KMS-11 (cell line): ENCODE results near the gene IPO4.

Experiments used
- H2AFZ ChIP-seq: fragments of 200-600 bp; sonication (generic); 2 replicates; pipeline ENCODE4 v1.6.1; 2016; ENCODE audit warnings: antibody characterized with exemption, mixed run types, low read depth
- H3K27ac ChIP-seq: fragments of 200-600 bp; sonication (generic); 2 replicates; pipeline ENCODE4 v1.6.1; 2016; ENCODE audit warnings: mild to moderate bottlenecking, mixed run types
- H3K27me3 ChIP-seq: fragments of 200-600 bp; sonication (generic); 2 replicates; pipeline ENCODE4 v1.6.1; 2017; ENCODE audit warnings: mild to moderate bottlenecking, low read depth, mixed run types, moderate library complexity; ENCODE audit not compliant: insufficient read depth
- H3K36me3 ChIP-seq: fragments of 200-600 bp; sonication (generic); 2 replicates; pipeline ENCODE4 v1.6.1; 2017; ENCODE audit warnings: mild to moderate bottlenecking, mixed run types; ENCODE audit not compliant: insufficient read depth
- H3K4me1 ChIP-seq: fragments of 200-600 bp; sonication (generic); 2 replicates; pipeline ENCODE4 v1.6.1; 2016; ENCODE audit warnings: mild to moderate bottlenecking, low read depth, mixed run types; ENCODE audit not compliant: poor library complexity, severe bottlenecking
- H3K4me2 ChIP-seq: fragments of 200-600 bp; sonication (generic); 2 replicates; pipeline ENCODE4 v1.7.0; 2016; ENCODE audit warnings: mild to moderate bottlenecking, mixed run types
- H3K4me3 ChIP-seq: fragments of 200-600 bp; sonication (generic); IDR thresholded peaks from 2 replicates; pipeline ENCODE4 v1.6.1; 2017; ENCODE audit warnings: low read depth, low read length, mixed read lengths; ENCODE audit not compliant: insufficient read depth
- H3K79me2 ChIP-seq: fragments of 200-600 bp; sonication (generic); 2 replicates; pipeline ENCODE4 v1.6.1; 2016; ENCODE audit warnings: low read depth, mixed run types; ENCODE audit not compliant: insufficient read depth
- H3K9ac ChIP-seq: fragments of 200-600 bp; sonication (generic); 2 replicates; pipeline ENCODE4 v1.6.1; 2016; ENCODE audit warnings: mild to moderate bottlenecking, mixed run types
- H4K20me1 ChIP-seq: fragments of 200-600 bp; sonication (generic); 2 replicates; pipeline ENCODE4 v1.6.1; 2016; ENCODE audit warnings: mild to moderate bottlenecking, mixed run types; ENCODE audit not compliant: insufficient read depth
- CTCF ChIP-seq: fragments of 200-600 bp; sonication (generic); conservative IDR thresholded peaks from 2 replicates; pipeline ENCODE4 v1.6.1; 2017; ENCODE audit warnings: low read depth, mild to moderate bottlenecking, antibody characterized with exemption, low read length, moderate library complexity, mixed read lengths

Gene IPO4

GRCh38 chr14:24130717-24131548, 57.7 kb downstream of the IPO4 start:
- no peaks in the 10 kb centered on the region for H3K36me3 ChIP-seq
- no peaks in the 10 kb centered on the region for H3K79me2 ChIP-seq
- H3K4me1 ChIP-seq, result no peaks in the 10 kb centered on the region
- H3K9ac ChIP-seq, result no peak overlapping the region
- H2AFZ ChIP-seq, result no peak overlapping the region
- no peak overlapping the region for H3K27ac ChIP-seq
- H3K4me3 ChIP-seq, result no peak overlapping the region
- TF ChIP-seq CTCF, result no peak
- H3K4me2 ChIP-seq, result no peak overlapping the region
- H3K27me3 ChIP-seq, result no peaks in the 10 kb centered on the region
- H4K20me1 ChIP-seq, result no peaks in the 10 kb centered on the region

GRCh38 chr14:24130380-24130716, 58.3 kb downstream of the IPO4 start, which contains the start of gene FITM1:
Gene FITM1 (plus strand): TSS chr14:24130659. CDS start chr14:24131564, 905 bp downstream.
- Histone ChIP-seq H3K4me2 (no peak within 1 kb of the TSS), H3K9ac (no peak within 1 kb of the TSS), H3K4me3 (no peak within 1 kb of the TSS), H3K27ac (no peak within 1 kb of the TSS), H3K79me2 (no peaks in the 10 kb centered on the region), H3K4me1 (no peaks in the 10 kb centered on the region), H4K20me1 (no peaks in the 10 kb centered on the region), H3K36me3 (no peaks in the 10 kb centered on the region), H2AFZ (no peak within 1 kb of the TSS), H3K27me3 (no peaks in the 10 kb centered on the region)
- TF ChIP-seq CTCF, result no peak
